H1 (cell line): ENCODE data around the gene SMARCA5.

Source experiments
- CTCF ChIP-seq, 3 experiments: IDR thresholded peaks; 1 replicate in 2 of 3; 2 replicates in 1 of 3; pipeline versions ENCODE4 v1.5.1 to v1.6.1; 2011; ENCODE audit warnings: low read length in 3 of 3, mild to moderate bottlenecking in 3 of 3, inconsistent platforms in 2 of 3, low read depth in 1 of 3, moderate library complexity in 1 of 3; ENCODE audit not compliant: insufficient read depth in 1 of 3; ENCODE audit errors: control extremely low read depth in 1 of 3
- EZH2 ChIP-seq: fragments of 200-600 bp; sonication (generic); IDR thresholded peaks from 2 replicates; pipeline ENCODE4 v1.7.1; 2012; ENCODE audit warnings: low read depth, mild to moderate bottlenecking, moderate library complexity, low read length, inconsistent platforms; ENCODE audit not compliant: severe bottlenecking
- FOSL1 ChIP-seq: IDR thresholded peaks from 2 replicates; pipeline ENCODE4 v1.6.1; 2011; ENCODE audit warnings: mild to moderate bottlenecking, low read depth, low read length, moderate library complexity; ENCODE audit not compliant: insufficient read depth
- HDAC6 ChIP-seq: IDR thresholded peaks from one replicate; pipeline ENCODE4 v1.7.1; 2012; ENCODE audit warnings: low read depth, mild to moderate bottlenecking, inconsistent platforms, low read length, moderate library complexity
- POLR2A ChIP-seq, 2 experiments: IDR thresholded peaks; 1 replicate in 1 of 2; 2 replicates in 1 of 2; pipeline ENCODE4 v1.6.1; 2011; ENCODE audit warnings: low read depth in 2 of 2, low read length in 2 of 2, mild to moderate bottlenecking in 2 of 2; ENCODE audit errors: control extremely low read depth in 1 of 2
- RNF2 ChIP-seq: fragments of 200-900, 300-1000 bp; sonication (generic); IDR thresholded peaks from 2 replicates; pipeline ENCODE4 v1.7.1; 2016; ENCODE audit warnings: borderline replicate concordance, low read depth, mild to moderate bottlenecking, antibody characterized with exemption, low read length; ENCODE audit not compliant: poor library complexity, severe bottlenecking; ENCODE audit errors: missing control alignments
- SRF ChIP-seq: IDR thresholded peaks from 2 replicates; pipeline ENCODE4 v1.6.1; 2011; ENCODE audit warnings: mild to moderate bottlenecking, low read depth, low read length, moderate library complexity

GRCh38 chr4:143517764-143518163, 4.3 kb downstream of the SMARCA5 start:
- TF ChIP-seq RNF2 (no peak), HDAC6 (no peak), CTCF (IDR thresholded peaks at IDR 0.05; ENCODE audit: control extremely low read depth in 1 of 3, insufficient read depth in 1 of 3, low read depth in 1 of 3, low read length in 3 of 3) (no peak), FOSL1 (no peak), EZH2 (no peak), POLR2A (IDR thresholded peaks at IDR 0.05; ENCODE audit: control extremely low read depth in 1 of 2, low read depth in 2 of 2, low read length in 2 of 2) (no peak), SRF (no peak)
